Endometrial microvascular endothelial cells (primary cell): ENCODE data around the gene MYO15A. TPM values are rescaled to one million over a fixed set of nuclear protein-coding genes. Genes with fewer than 3 reads are reported as not detected.

ENCODE experiments used
- in situ Hi-C: cut with HindIII; loops from 2 replicates; pipeline ENCODE4 v1.10.0; 2017; ENCODE audit warnings: low sequenced_read_pairs, low pct_unique_long_range_greater_than_20kb; ENCODE audit errors: inconsistent ontology term
- total RNA-seq: library from RNA; depleted of rRNA; stranded (reverse); fragments of >200 nt; gene quantifications from one replicate; pipeline ENCODE4 v1.2.3, GENCODE V29; 2015; ENCODE audit errors: inconsistent ontology term

MYO15A gene
- total RNA-seq, 1 donor from 2014 or later: not detected

DNA sequence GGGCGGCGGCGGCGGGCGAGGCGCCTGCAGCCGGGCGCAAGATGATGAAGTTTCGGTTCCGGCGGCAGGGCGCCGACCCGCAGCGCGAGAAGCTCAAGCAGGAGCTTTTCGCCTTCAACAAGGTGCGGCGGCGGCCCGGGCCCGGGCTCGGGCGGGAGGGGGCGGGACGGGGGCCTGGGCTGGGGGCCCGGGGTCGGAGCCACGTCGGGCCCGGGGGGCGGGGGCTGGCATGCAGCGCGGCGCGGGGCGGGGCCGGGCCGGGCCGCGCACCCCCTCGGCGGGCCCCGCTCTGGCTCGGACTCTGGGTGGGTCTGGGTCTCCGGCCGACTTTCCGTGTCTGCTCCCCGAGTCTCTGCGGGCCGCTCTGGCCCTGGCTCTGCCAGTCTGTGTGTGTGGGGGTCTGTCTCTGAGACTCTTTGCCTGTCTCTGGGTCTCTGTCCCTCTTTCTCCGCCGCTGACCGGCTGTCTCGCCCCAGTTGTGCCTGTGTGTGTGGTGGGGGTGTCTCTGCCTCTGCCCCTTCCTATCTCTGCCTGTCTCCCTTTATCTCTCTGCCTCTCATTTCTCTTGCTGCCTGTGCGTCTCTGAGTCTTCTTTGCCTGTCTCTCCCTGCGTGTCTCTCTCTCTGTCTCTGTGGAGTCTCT, 117.2 kb downstream of the MYO15A start:
- in situ Hi-C loops: no loop called here

- in situ Hi-C loops: no loop called here
These were observed 117.9 kb downstream of the MYO15A start for GRCh38 chr17:18226284-18226945.

GRCh38 chr17:18227635-18228034, 119.1 kb downstream of the MYO15A start:
- in situ Hi-C loops: no loop called here

GRCh38 chr17:18228176-18228682, 119.7 kb downstream of the MYO15A start:
- in situ Hi-C loops: no loop called here

- in situ Hi-C loops: no loop called here
These were observed 120.7 kb downstream of the MYO15A start for GRCh38 chr17:18229254-18229653.

Other genes with a start within 250 kb of the MYO15A start
- gene TOM1L2, start 136.4 kb upstream of the MYO15A start, total RNA-seq: 68.5 TPM
- gene DRC3, start 135.9 kb upstream of the MYO15A start, total RNA-seq: 6.5 TPM
- 13.1 TPM for gene ATPAF2, start 69.6 kb upstream of the MYO15A start, total RNA-seq
- 9.5 TPM for gene GID4, start 69.3 kb upstream of the MYO15A start, total RNA-seq
- gene DRG2, start 20.8 kb upstream of the MYO15A start, total RNA-seq: 80.5 TPM
- gene ALKBH5, start 75.1 kb downstream of the MYO15A start, total RNA-seq: 104 TPM
- gene LLGL1, start 116.9 kb downstream of the MYO15A start, total RNA-seq: 47.8 TPM
- gene FLII, start 150.0 kb downstream of the MYO15A start, total RNA-seq: 445 TPM
- 9.8 TPM for gene MIEF2, start 151.9 kb downstream of the MYO15A start, total RNA-seq
- gene TOP3A, start 206.2 kb downstream of the MYO15A start, total RNA-seq: 55.3 TPM
- 14.3 TPM for gene SMCR8, start 206.5 kb downstream of the MYO15A start, total RNA-seq